K562 treated with DMSO at 1 percent for 24 hours (cell line): ENCODE measurements around the gene SERPIND1. TPM values are rescaled to one million over a fixed set of nuclear protein-coding genes. Genes with fewer than 3 reads are reported as not detected.

Source experiments
- total RNA-seq: library from RNA; unstranded; fragments of 300-600 nt; gene quantifications from 2 replicates; pipeline ENCODE4 v1.2.3, GENCODE V29; 2022; ENCODE audit warnings: low read depth; ENCODE audit not compliant: insufficient read depth

SERPIND1 gene
- not detected in 2 replicates for total RNA-seq

GRCh38 chr22:20773793-20774212, at the start of gene SERPIND1:
SERPIND1 (plus strand) TSS chr22:20774113; CDS start chr22:20779313, 5,200 bp downstream.

Other genes with a start within 250 kb of the SERPIND1 start
- gene PI4KA, start 84.7 kb downstream of the SERPIND1 start, total RNA-seq: 240 and 257 TPM in 2 replicates
- 89.0 and 89.5 TPM in 2 replicates for gene SNAP29, start 84.9 kb downstream of the SERPIND1 start, total RNA-seq
- gene CRKL, start 143.3 kb downstream of the SERPIND1 start, total RNA-seq: 155 and 159 TPM in 2 replicates
- 0.37 TPM in 1 of 2 replicates, not detected in the other for gene AIFM3, start 193.1 kb downstream of the SERPIND1 start, total RNA-seq
- gene LZTR1, start 208.2 kb downstream of the SERPIND1 start, total RNA-seq: 76.2 and 79.8 TPM in 2 replicates
- gene THAP7, start 228.0 kb downstream of the SERPIND1 start, total RNA-seq: 221 and 253 TPM in 2 replicates
- gene P2RX6, start 241.1 kb downstream of the SERPIND1 start, total RNA-seq: 3.9 and 4.9 TPM in 2 replicates